Cardiac muscle cell (in vitro differentiated cells and primary cell): ENCODE results near the gene PSMD5. TPM values are rescaled to one million over a fixed set of nuclear protein-coding genes. Genes with fewer than 3 reads are reported as not detected.

Experiments used
- DNase-seq, 2 donors: peaks; one replicate each; pipeline versions ENCODE4 v3.0.0 to v3.0.0-alpha.2; 2010 to 2017; ENCODE audit warnings: low read depth in 1 of 2, low spot score in 1 of 2
- H3K27ac ChIP-seq: fragments of 200-600 bp; sonication (generic); 2 replicates; pipeline ENCODE4 v1.5.1; 2016
- H3K27me3 ChIP-seq: fragments of 200-600 bp; sonication (generic); 2 replicates; pipeline ENCODE4 v1.6.0; 2016; ENCODE audit warnings: control low read depth
- H3K36me3 ChIP-seq: fragments of 200-600 bp; sonication (generic); 2 replicates; pipeline ENCODE4 v1.5.1; 2016; ENCODE audit warnings: control low read depth
- H3K4me1 ChIP-seq: fragments of 200-600 bp; sonication (generic); 2 replicates; pipeline ENCODE4 v1.8.1; 2017; ENCODE audit warnings: low read depth, mild to moderate bottlenecking, mixed run types
- H3K4me3 ChIP-seq: fragments of 200-600 bp; sonication (generic); 2 replicates; pipeline ENCODE4 v1.5.1; 2016; ENCODE audit warnings: mild to moderate bottlenecking
- H3K9me3 ChIP-seq: fragments of 200-600 bp; sonication (generic); 2 replicates; pipeline ENCODE4 v1.5.1; 2017; ENCODE audit warnings: low read depth, mild to moderate bottlenecking, control low read depth
- polyA plus RNA-seq: library from polyadenylated mRNA; unstranded; fragments of >200 nt; fragmentation: Nextera tagmentation; extraction: Ambion mirVana; gene quantifications from 2 replicates; pipeline ENCODE4 v1.2.1, GENCODE V29; 2016
- total RNA-seq: library from RNA; depleted of rRNA; stranded (reverse); fragments of >200 nt; gene quantifications from 2 replicates; pipeline ENCODE4 v1.2.3, GENCODE V29; 2016
- TF ChIP-seq, protein P1 (sequence below): IDR thresholded peaks from 2 replicates; pipeline ENCODE4 v1.5.1; 2012; ENCODE audit warnings: low read depth, mild to moderate bottlenecking, low read length

The PSMD5 gene
- total and polyA plus RNA-seq, 2 experiments from 2014 or later: 16.0 to 25.3 TPM

DNA sequence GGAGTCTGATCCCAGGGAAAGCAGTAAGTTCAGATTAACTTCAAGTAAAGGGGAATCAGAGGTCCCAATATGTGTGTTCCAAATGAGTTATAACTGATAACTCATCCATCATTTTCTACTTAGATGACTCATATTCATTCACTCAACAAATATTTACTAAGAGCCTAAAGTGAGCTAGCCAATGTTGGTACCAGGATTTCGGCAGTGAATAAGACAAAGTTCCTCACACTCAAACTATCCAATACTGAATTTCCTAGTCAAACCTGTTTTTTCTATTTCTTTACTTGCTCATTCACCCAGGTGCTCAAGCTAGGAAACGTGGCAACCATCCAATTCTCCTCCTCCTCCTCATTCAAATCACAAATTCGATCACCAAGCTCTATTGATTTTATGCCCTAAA, 75.3 kb downstream of the PSMD5 start:
- peak overlapping the region; percentile 50 for H3K27ac ChIP-seq
- H3K9me3 ChIP-seq: no peaks in the 10 kb centered on the region
- no peak overlapping the region for H3K4me3 ChIP-seq
- H3K36me3 ChIP-seq: peaks cover 28% of the 10 kb centered on the region
- TF ChIP-seq, protein P1, sequence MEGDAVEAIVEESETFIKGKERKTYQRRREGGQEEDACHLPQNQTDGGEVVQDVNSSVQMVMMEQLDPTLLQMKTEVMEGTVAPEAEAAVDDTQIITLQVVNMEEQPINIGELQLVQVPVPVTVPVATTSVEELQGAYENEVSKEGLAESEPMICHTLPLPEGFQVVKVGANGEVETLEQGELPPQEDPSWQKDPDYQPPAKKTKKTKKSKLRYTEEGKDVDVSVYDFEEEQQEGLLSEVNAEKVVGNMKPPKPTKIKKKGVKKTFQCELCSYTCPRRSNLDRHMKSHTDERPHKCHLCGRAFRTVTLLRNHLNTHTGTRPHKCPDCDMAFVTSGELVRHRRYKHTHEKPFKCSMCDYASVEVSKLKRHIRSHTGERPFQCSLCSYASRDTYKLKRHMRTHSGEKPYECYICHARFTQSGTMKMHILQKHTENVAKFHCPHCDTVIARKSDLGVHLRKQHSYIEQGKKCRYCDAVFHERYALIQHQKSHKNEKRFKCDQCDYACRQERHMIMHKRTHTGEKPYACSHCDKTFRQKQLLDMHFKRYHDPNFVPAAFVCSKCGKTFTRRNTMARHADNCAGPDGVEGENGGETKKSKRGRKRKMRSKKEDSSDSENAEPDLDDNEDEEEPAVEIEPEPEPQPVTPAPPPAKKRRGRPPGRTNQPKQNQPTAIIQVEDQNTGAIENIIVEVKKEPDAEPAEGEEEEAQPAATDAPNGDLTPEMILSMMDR: no peak
- H3K27me3 ChIP-seq: no peaks in the 10 kb centered on the region
- peaks cover 41% of the 10 kb centered on the region for H3K4me1 ChIP-seq
- DNase-seq: no peak

Other genes with a start within 250 kb of the PSMD5 start
- gene MEGF9, start 128.5 kb downstream of the PSMD5 start, total RNA-seq: 1.4 and 1.8 TPM in 2 replicates
- 0.60 and 1.7 TPM in 2 replicates for gene MEGF9, start 128.5 kb downstream of the PSMD5 start, polyA plus RNA-seq
- 32.9 and 45.5 TPM in 2 replicates for gene FBXW2, start 49.5 kb downstream of the PSMD5 start, total RNA-seq
- gene FBXW2, start 49.5 kb downstream of the PSMD5 start, polyA plus RNA-seq: 36.5 and 38.3 TPM in 2 replicates
- 8.9 and 40.0 TPM in 2 replicates for gene PHF19, start 34.3 kb upstream of the PSMD5 start, total RNA-seq
- 7.1 and 36.8 TPM in 2 replicates for gene PHF19, start 34.3 kb upstream of the PSMD5 start, polyA plus RNA-seq
- 4.1 and 7.5 TPM in 2 replicates for gene TRAF1, start 83.9 kb upstream of the PSMD5 start, total RNA-seq
- gene TRAF1, start 83.9 kb upstream of the PSMD5 start, polyA plus RNA-seq: 3.0 and 3.5 TPM in 2 replicates
- gene C5, start 207.4 kb upstream of the PSMD5 start, total RNA-seq: 0.85 and 1.3 TPM in 2 replicates
- gene C5, start 207.4 kb upstream of the PSMD5 start, polyA plus RNA-seq: 0.49 and 0.55 TPM in 2 replicates
- gene CNTRL, start 232.0 kb upstream of the PSMD5 start, total RNA-seq: 5.2 and 24.6 TPM in 2 replicates
- 6.3 and 21.6 TPM in 2 replicates for gene CNTRL, start 232.0 kb upstream of the PSMD5 start, polyA plus RNA-seq